B cell (primary cell): Measurements from ENCODE around the gene CCDC81. TPM values are rescaled to one million over a fixed set of nuclear protein-coding genes. Genes with fewer than 3 reads are reported as not detected.
"Not testable (repeated sequence)": the region's sequence is repeated elsewhere in the genome, so short reads cannot be mapped to it uniquely, and the experiment has no call there.

Source experiments
- ATAC-seq: fragments of 200-7000 bp; cut with Tn5 transposase; one replicate; pipeline ENCODE4 v1.10.0; 2021; ENCODE audit warnings: low read depth, mild to moderate bottlenecking, moderate number of reproducible peaks, moderate library complexity
- CTCF ChIA-PET: fragments of 350-600 bp; sonication (Branson Sonifier 250); formaldehyde crosslinking; loops from one replicate; lab custom pipeline; 2021; ENCODE audit warnings: antibody characterized with exemption, inconsistent platforms; lab: Charles Lee
- POLR2A ChIA-PET: fragments of 350-600 bp; sonication (Branson Sonifier 250); formaldehyde crosslinking; loops from one replicate; lab custom pipeline; 2021; ENCODE audit warnings: antibody characterized with exemption; lab: Charles Lee
- DNase-seq: peaks from one replicate; pipeline ENCODE4 v3.0.0; 2013
- H2AFZ ChIP-seq: 2 replicates; pipeline ENCODE4 v1.6.1; 2012; ENCODE audit warnings: mild to moderate bottlenecking, low read depth, low read length; ENCODE audit not compliant: insufficient read depth, poor library complexity, severe bottlenecking
- H3K27ac ChIP-seq, 2 donors: 1 replicate in 1 of 2; 2 replicates in 1 of 2; pipeline ENCODE4 v1.5.1; 2012 to 2013; ENCODE audit warnings: low read length in 2 of 2, mild to moderate bottlenecking in 2 of 2, moderate library complexity in 1 of 2
- H3K27me3 ChIP-seq, 4 experiments: fragments of 200-600 bp in 1 of 4; sonication (generic) in 1 of 4; replicated peaks in 1 of 4; 1 replicate in 2 of 4; 2 replicates in 2 of 4; pipeline versions ENCODE4 v1.6.1 to v1.7.0; 2013 to 2016; ENCODE audit warnings: low read length in 3 of 4, mild to moderate bottlenecking in 2 of 4, mixed read lengths in 1 of 4, moderate library complexity in 1 of 4; ENCODE audit not compliant: insufficient read depth in 4 of 4, control insufficient read depth in 3 of 4; ENCODE audit errors: control extremely low read depth in 1 of 4
- H3K36me3 ChIP-seq, 2 experiments: replicated peaks in 1 of 2; 1 replicate in 1 of 2; 2 replicates in 1 of 2; pipeline versions ENCODE4 v1.6.1 to v1.7.1; 2013; ENCODE audit warnings: low read length in 1 of 2; ENCODE audit not compliant: insufficient read depth in 2 of 2, control insufficient read depth in 1 of 2; ENCODE audit errors: control extremely low read depth in 1 of 2, extremely low read depth in 1 of 2
- H3K4me1 ChIP-seq, 2 donors: fragments of 200-600 bp in 1 of 2; sonication (generic) in 1 of 2; 1 replicate in 1 of 2; 2 replicates in 1 of 2; pipeline versions ENCODE4 v1.5.1 to v1.6.1; 2013 to 2017; ENCODE audit warnings: low read length in 2 of 2; ENCODE audit not compliant: control insufficient read depth in 2 of 2, insufficient read depth in 2 of 2
- H3K4me2 ChIP-seq: replicated peaks from 2 replicates; pipeline ENCODE3; 2012; ENCODE audit warnings: mild to moderate bottlenecking, low read depth, low read length; ENCODE audit not compliant: poor library complexity, severe bottlenecking
- H3K4me3 ChIP-seq, 5 experiments: fragments of 200-600 bp in 1 of 5; sonication (generic) in 1 of 5; 1 replicate in 3 of 5; 2 replicates in 2 of 5; pipeline versions ENCODE4 v1.5.1 to v1.7.0; 2011 to 2016; ENCODE audit warnings: low read length in 4 of 5, mild to moderate bottlenecking in 4 of 5, low read depth in 2 of 5, control low read depth in 1 of 5, moderate library complexity in 1 of 5; ENCODE audit not compliant: insufficient read depth in 1 of 5; ENCODE audit errors: control extremely low read depth in 1 of 5, extremely low read depth in 1 of 5
- H3K79me2 ChIP-seq: fragments of 200-600 bp; sonication (generic); one replicate; pipeline ENCODE4 v1.6.0; 2016; ENCODE audit warnings: low read length; ENCODE audit not compliant: control insufficient read depth, insufficient read depth
- H3K9ac ChIP-seq: fragments of 200-600 bp; sonication (generic); 2 replicates; pipeline ENCODE4 v1.6.1; 2017; ENCODE audit warnings: mild to moderate bottlenecking, low read length, moderate library complexity
- H3K9me3 ChIP-seq, 3 donors: one replicate each; pipeline versions ENCODE4 v1.6.1 to v1.7.1; 2013; ENCODE audit warnings: low read length in 2 of 3; ENCODE audit not compliant: control insufficient read depth in 2 of 3, insufficient read depth in 1 of 3; ENCODE audit errors: control extremely low read depth in 1 of 3
- H4K20me1 ChIP-seq: 2 replicates; pipeline ENCODE4 v1.6.0; 2012; ENCODE audit warnings: mild to moderate bottlenecking, low read length; ENCODE audit not compliant: insufficient read depth, control insufficient read depth, poor library complexity, severe bottlenecking
- H3K27ac Mint-ChIP-seq: one replicate; pipeline ENCODE4 v1.8.0; 2021; ENCODE audit warnings: mixed read lengths
- H3K27me3 Mint-ChIP-seq: one replicate; pipeline ENCODE4 v1.8.0; 2021; ENCODE audit warnings: mixed read lengths
- H3K4me1 Mint-ChIP-seq: one replicate; pipeline ENCODE4 v1.8.0; 2021; ENCODE audit warnings: mixed read lengths
- H3K4me3 Mint-ChIP-seq: one replicate; pipeline ENCODE4 v1.8.0; 2021; ENCODE audit warnings: mixed read lengths
- H3K9me3 Mint-ChIP-seq: one replicate; pipeline ENCODE4 v1.8.0; 2022; ENCODE audit warnings: mixed read lengths; ENCODE audit not compliant: insufficient read depth
- EZH2 ChIP-seq: IDR thresholded peaks from 2 replicates; pipeline ENCODE4 v1.6.1; 2012; ENCODE audit warnings: borderline replicate concordance, low read depth, mild to moderate bottlenecking, moderate library complexity, low read length; ENCODE audit not compliant: insufficient read depth, poor library complexity, severe bottlenecking
- WGBS: methylation state at CpG from one replicate; pipeline ENCODE4 v1.1.5; 2013; ENCODE audit warnings: missing lambda C conversion rate; ENCODE audit not compliant: insufficient coverage; 5-methylcytosine and 5-hydroxymethylcytosine counted together
- intact Hi-C: fragments of 100-400 bp; cut with micrococcal nuclease; formaldehyde crosslinking; loops from one replicate; pipeline ENCODE4 v1.10.0; 2022
- polyA plus RNA-seq: library from polyadenylated mRNA; depleted of rRNA; stranded (reverse); fragments of >200 nt; gene quantifications from 2 replicates; pipeline ENCODE4 v1.2.3, GENCODE V29; 2012
- total RNA-seq, 2 donors: library from RNA; stranded (reverse); fragments of 120-200 nt in 1 of 2; gene quantifications; 1 replicate in 1 of 2; 2 replicates in 1 of 2; pipeline versions ENCODE4 v1.2.3 to v1.2.4, GENCODE V29; 2013 to 2022
- TF ChIP-seq, protein P1 (sequence below): fragments of 200-600 bp; IDR thresholded peaks from one replicate; pipeline ENCODE4 v1.8.0; 2022; ENCODE audit warnings: antibody characterized with exemption, mild to moderate bottlenecking

The CCDC81 gene
- total and polyA plus RNA-seq, 2 donors (not counting 1 experiment from before 2014, with no cell fraction given), result 0.18 to 0.84 TPM

DNA sequence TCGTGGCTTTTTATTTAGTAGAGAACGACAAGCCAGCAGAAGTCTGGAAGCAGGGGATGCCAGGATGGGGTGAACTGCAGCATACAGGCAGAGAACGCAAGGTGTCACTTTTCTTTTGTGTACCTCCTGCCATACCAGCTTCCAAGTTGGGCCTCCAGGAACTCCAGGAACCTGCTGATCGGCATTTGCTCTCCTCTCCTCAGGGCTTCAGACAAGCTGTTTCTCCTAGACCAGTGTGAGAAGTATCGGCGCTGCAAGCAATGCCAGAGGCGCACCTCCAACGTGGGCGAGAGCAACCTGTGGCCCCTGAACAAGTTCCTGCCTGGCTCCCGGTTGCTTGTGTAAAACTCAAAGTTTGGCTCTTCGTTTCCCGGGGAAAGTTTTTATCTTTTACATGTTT lies 47.7 kb downstream of the CCDC81 start:
- TF ChIP-seq EZH2, result no peak
- TF ChIP-seq, protein P1, sequence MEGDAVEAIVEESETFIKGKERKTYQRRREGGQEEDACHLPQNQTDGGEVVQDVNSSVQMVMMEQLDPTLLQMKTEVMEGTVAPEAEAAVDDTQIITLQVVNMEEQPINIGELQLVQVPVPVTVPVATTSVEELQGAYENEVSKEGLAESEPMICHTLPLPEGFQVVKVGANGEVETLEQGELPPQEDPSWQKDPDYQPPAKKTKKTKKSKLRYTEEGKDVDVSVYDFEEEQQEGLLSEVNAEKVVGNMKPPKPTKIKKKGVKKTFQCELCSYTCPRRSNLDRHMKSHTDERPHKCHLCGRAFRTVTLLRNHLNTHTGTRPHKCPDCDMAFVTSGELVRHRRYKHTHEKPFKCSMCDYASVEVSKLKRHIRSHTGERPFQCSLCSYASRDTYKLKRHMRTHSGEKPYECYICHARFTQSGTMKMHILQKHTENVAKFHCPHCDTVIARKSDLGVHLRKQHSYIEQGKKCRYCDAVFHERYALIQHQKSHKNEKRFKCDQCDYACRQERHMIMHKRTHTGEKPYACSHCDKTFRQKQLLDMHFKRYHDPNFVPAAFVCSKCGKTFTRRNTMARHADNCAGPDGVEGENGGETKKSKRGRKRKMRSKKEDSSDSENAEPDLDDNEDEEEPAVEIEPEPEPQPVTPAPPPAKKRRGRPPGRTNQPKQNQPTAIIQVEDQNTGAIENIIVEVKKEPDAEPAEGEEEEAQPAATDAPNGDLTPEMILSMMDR, result no peak
- Mint-ChIP-seq H3K9me3 (peaks cover 8% of the 10 kb centered on the region), H3K4me3 (no peak overlapping the region), H3K27ac (no peak overlapping the region), H3K27me3 (no peaks in the 10 kb centered on the region), H3K4me1 (no peaks in the 10 kb centered on the region)
- Histone ChIP-seq H3K79me2 (no peaks in the 10 kb centered on the region), H3K4me1 (no peaks in the 10 kb centered on the region), H2AFZ (no peak overlapping the region), H3K9me3 (no peaks in the 10 kb centered on the region), H3K9ac (no peak overlapping the region), H3K4me2 (no peak overlapping the region), H3K27ac (no peak overlapping the region), H3K4me3 (no peak overlapping the region), H3K36me3 (no peaks in the 10 kb centered on the region), H4K20me1 (no peaks in the 10 kb centered on the region), H3K27me3 (no peaks in the 10 kb centered on the region)
- no peak for ATAC-seq
- 72% methylated on average over 9 of the region's 12 CpGs for WGBS
- no peak for DNase-seq
- intact Hi-C loops, result no loop called here
- POLR2A ChIA-PET, result no interaction called here
- CTCF ChIA-PET, result no interaction called here

DNA sequence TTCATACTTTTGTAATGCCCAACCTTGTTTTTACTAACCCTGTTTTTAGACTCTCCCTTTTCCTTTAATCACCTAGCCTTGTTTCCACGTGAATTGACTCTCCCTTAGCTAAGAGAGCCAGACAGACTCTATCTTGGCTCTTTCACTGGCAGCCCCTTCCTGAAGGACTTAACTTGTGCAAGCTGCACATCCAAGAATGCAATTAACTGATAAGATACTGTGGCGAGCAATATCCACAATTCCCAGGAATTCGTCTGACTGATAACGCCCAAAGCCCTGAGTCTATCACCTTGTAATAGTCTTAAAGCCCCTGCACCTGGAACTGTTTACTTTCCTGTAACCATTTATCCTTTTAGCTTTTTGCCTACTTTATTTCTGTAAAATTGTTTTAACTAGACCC lies 48.8 kb downstream of the CCDC81 start:
- CTCF ChIA-PET, H3K27me3 ChIP-seq, H3K9me3 Mint-ChIP-seq, H4K20me1 ChIP-seq, H3K27ac Mint-ChIP-seq, POLR2A ChIA-PET, H3K4me3 Mint-ChIP-seq, H3K4me1 ChIP-seq, ATAC-seq, H3K27me3 Mint-ChIP-seq, DNase-seq, H3K4me1 Mint-ChIP-seq, intact Hi-C loops, H3K9me3 ChIP-seq, H3K4me3 ChIP-seq, H3K36me3 ChIP-seq, H3K9ac ChIP-seq, H3K4me2 ChIP-seq, H3K27ac ChIP-seq, H2AFZ ChIP-seq, H3K79me2 ChIP-seq: not testable (repeated sequence)
- WGBS, result 85% methylated on average over 4 of the region's 4 CpGs
